IMR-90 (cell line): ENCODE data around the gene ARHGAP24. TPM values are rescaled to one million over a fixed set of nuclear protein-coding genes. Genes with fewer than 3 reads are reported as not detected.
A peak's percentile ranks its signal among the peaks of the same experiment; 100 is the strongest.

Source experiments
- ATAC-seq: fragments of 200-7000 bp; cut with Tn5 transposase; 2 replicates; pipeline ENCODE4 v1.9.1; 2020; ENCODE audit warnings: low read depth, mild to moderate bottlenecking, moderate library complexity
- BruUV-seq: library from RNA; stranded (reverse); fragments of 400-500 nt; replicated peaks from 2 replicates; lab custom pipeline; 2021; lab: Mats Ljungman, UMichigan
- CTCF ChIA-PET: fragments of 300-600 bp; formaldehyde crosslinking; extraction: SDS; loops from one replicate; lab custom pipeline; 2021; ENCODE audit warnings: antibody characterized with exemption; lab: Yijun Ruan, JAX
- POLR2A ChIA-PET: fragments of 300-600 bp; sonication (Branson Sonifier 250); formaldehyde crosslinking; loops from one replicate; lab custom pipeline; 2022; ENCODE audit warnings: antibody characterized with exemption; ENCODE audit not compliant: unreplicated experiment; lab: Charles Lee
- DNase-seq: peaks from one replicate; pipeline ENCODE4 v3.0.0; 2013
- H2AFZ ChIP-seq: replicated peaks from 2 replicates; pipeline ENCODE3; 2013; ENCODE audit warnings: low read length, mild to moderate bottlenecking; ENCODE audit not compliant: poor library complexity
- H2AK5ac ChIP-seq: 2 replicates; pipeline ENCODE4 v1.6.1; 2013; ENCODE audit warnings: low read depth, low read length, inconsistent platforms
- H2AK9ac ChIP-seq: replicated peaks from 2 replicates; pipeline ENCODE3; 2013; ENCODE audit warnings: mild to moderate bottlenecking, low read depth, low read length, moderate library complexity; ENCODE audit not compliant: poor library complexity
- H2BK120ac ChIP-seq: 2 replicates; pipeline ENCODE4 v1.6.1; 2013; ENCODE audit warnings: low read depth, low read length, inconsistent platforms
- H2BK15ac ChIP-seq: 3 replicates; pipeline ENCODE4 v1.6.1; 2013; ENCODE audit warnings: low read depth, low read length, inconsistent platforms
- H2BK20ac ChIP-seq: 2 replicates; pipeline ENCODE4 v1.6.1; 2013; ENCODE audit warnings: low read depth, mild to moderate bottlenecking, inconsistent platforms, low read length, moderate library complexity
- H2BK5ac ChIP-seq: 2 replicates; pipeline ENCODE4 v1.6.1; 2013; ENCODE audit warnings: mild to moderate bottlenecking, low read depth, low read length, inconsistent platforms; ENCODE audit not compliant: poor library complexity, severe bottlenecking
- H3K14ac ChIP-seq: replicated peaks from 2 replicates; pipeline ENCODE4 v1.6.1; 2013; ENCODE audit warnings: low read depth, low read length, inconsistent platforms
- H3K18ac ChIP-seq: 2 replicates; pipeline ENCODE4 v1.6.1; 2013; ENCODE audit warnings: low read depth, low read length, control low read depth
- H3K23ac ChIP-seq: 2 replicates; pipeline ENCODE4 v1.6.1; 2013; ENCODE audit warnings: low read depth, low read length, inconsistent platforms
- H3K27ac ChIP-seq: 2 replicates; pipeline ENCODE4 v1.5.1; 2013; ENCODE audit warnings: mild to moderate bottlenecking, control low read depth, low read length; ENCODE audit not compliant: insufficient read depth
- H3K27me3 ChIP-seq: 2 replicates; pipeline ENCODE4 v1.6.1; 2013; ENCODE audit warnings: low read length; ENCODE audit not compliant: control insufficient read depth, insufficient read depth
- H3K36me3 ChIP-seq: 2 replicates; pipeline ENCODE4 v1.6.1; 2013; ENCODE audit warnings: low read length, mixed read lengths; ENCODE audit not compliant: control insufficient read depth, insufficient read depth
- H3K4ac ChIP-seq: 2 replicates; pipeline ENCODE4 v1.6.1; 2013; ENCODE audit warnings: low read depth, low read length, inconsistent platforms
- H3K4me1 ChIP-seq: 2 replicates; pipeline ENCODE4 v1.6.1; 2013; ENCODE audit warnings: low read length, mixed read lengths; ENCODE audit not compliant: control insufficient read depth, insufficient read depth
- H3K4me2 ChIP-seq: 2 replicates; pipeline ENCODE4 v1.6.1; 2013; ENCODE audit warnings: low read depth, mild to moderate bottlenecking, control low read depth, low read length, moderate library complexity
- H3K4me3 ChIP-seq: 2 replicates; pipeline ENCODE4 v1.5.1; 2013; ENCODE audit warnings: low read depth, mild to moderate bottlenecking, control low read depth, low read length, moderate library complexity; ENCODE audit not compliant: insufficient read depth
- H3K56ac ChIP-seq: 2 replicates; pipeline ENCODE4 v1.6.1; 2013; ENCODE audit warnings: low read length, inconsistent platforms; ENCODE audit not compliant: insufficient read depth; ENCODE audit errors: extremely low read depth
- H3K79me1 ChIP-seq, 2 experiments: 2 replicates each; pipeline ENCODE4 v1.6.1; 2013; ENCODE audit warnings: low read length in 2 of 2, inconsistent platforms in 1 of 2, low read depth in 1 of 2
- H3K9ac ChIP-seq: 2 replicates; pipeline ENCODE4 v1.6.1; 2013; ENCODE audit warnings: low read depth, low read length, control low read depth
- H3K9me1 ChIP-seq: 2 replicates; pipeline ENCODE4 v1.6.1; 2013; ENCODE audit warnings: low read length, inconsistent platforms; ENCODE audit not compliant: insufficient read depth
- H3K9me3 ChIP-seq: 2 replicates; pipeline ENCODE4 v1.6.1; 2013; ENCODE audit warnings: low read length; ENCODE audit not compliant: control insufficient read depth, insufficient read depth
- H4K20me1 ChIP-seq: 2 replicates; pipeline ENCODE4 v1.6.1; 2013; ENCODE audit warnings: low read length, inconsistent platforms; ENCODE audit not compliant: insufficient read depth
- H4K5ac ChIP-seq: 2 replicates; pipeline ENCODE4 v1.6.1; 2013; ENCODE audit warnings: mild to moderate bottlenecking, low read depth, low read length, control low read depth
- H4K8ac ChIP-seq, 2 experiments: 2 replicates each; pipeline ENCODE4 v1.6.1; 2013; ENCODE audit warnings: low read depth in 2 of 2, low read length in 2 of 2, control low read depth in 1 of 2, inconsistent platforms in 1 of 2
- H4K91ac ChIP-seq: 2 replicates; pipeline ENCODE4 v1.6.1; 2013; ENCODE audit warnings: low read depth, low read length, inconsistent platforms; ENCODE audit not compliant: insufficient read depth
- BHLHE40 ChIP-seq: fragments of 150-350 bp; IDR thresholded peaks from 2 replicates; pipeline ENCODE4 v1.6.1; 2016; ENCODE audit warnings: mild to moderate bottlenecking, low read depth, low read length
- CEBPB ChIP-seq: IDR thresholded peaks from 2 replicates; pipeline ENCODE4 v1.6.1; 2012; ENCODE audit warnings: low read depth, low read length, improper control_type of control experiment
- MAZ ChIP-seq: IDR thresholded peaks from 2 replicates; pipeline ENCODE4 v1.6.1; 2012; ENCODE audit warnings: low read depth, mild to moderate bottlenecking, low read length, improper control_type of control experiment, moderate library complexity, borderline replicate concordance
- POLR2A ChIP-seq: IDR thresholded peaks from 2 replicates; pipeline ENCODE4 v1.6.1; 2012; ENCODE audit warnings: mild to moderate bottlenecking, low read depth, low read length
- RAD21 ChIP-seq: IDR thresholded peaks from 2 replicates; pipeline ENCODE4 v1.6.1; 2012; ENCODE audit warnings: low read length, improper control_type of control experiment
- RCOR1 ChIP-seq: IDR thresholded peaks from 2 replicates; pipeline ENCODE4 v1.6.1; 2012; ENCODE audit warnings: mild to moderate bottlenecking, low read length, improper control_type of control experiment; ENCODE audit not compliant: insufficient replicate concordance
- RFX5 ChIP-seq: IDR thresholded peaks from 2 replicates; pipeline ENCODE4 v1.8.0; 2012; ENCODE audit warnings: low read depth, mild to moderate bottlenecking, low read length, moderate library complexity
- SMC3 ChIP-seq: fragments of 150-350 bp; IDR thresholded peaks from 2 replicates; pipeline ENCODE4 v1.6.1; 2016; ENCODE audit warnings: low read depth, mild to moderate bottlenecking, antibody characterized with exemption, low read length, moderate library complexity
- WGBS, 2 experiments: methylation state at CpG; one replicate each; pipeline versions ENCODE4 v1.1.5 to v1.1.7; 2013; ENCODE audit warnings: missing lambda C conversion rate in 2 of 2; ENCODE audit not compliant: insufficient read length in 1 of 2; ENCODE audit errors: extremely low coverage in 2 of 2; 5-methylcytosine and 5-hydroxymethylcytosine counted together
- dilution Hi-C: fragments of 300-500 bp; cut with HindIII; formaldehyde crosslinking; loops from one replicate; pipeline ENCODE4 v1.14.3; 2018; ENCODE audit warnings: low sequenced_read_pairs; ENCODE audit not compliant: unreplicated experiment
- in situ Hi-C: fragments of 300-500 bp; cut with MboI; formaldehyde crosslinking; loops from 3 replicates; pipeline ENCODE4 v1.14.3; 2019; ENCODE audit warnings: low sequenced_read_pairs, inconsistent platforms, mixed read lengths
- intact Hi-C: fragments of 100-400 bp; cut with micrococcal nuclease; formaldehyde crosslinking; loops from 2 replicates; pipeline ENCODE4 v1.10.0; 2022
- polyA plus RNA-seq, 3 experiments: library from polyadenylated mRNA; depleted of rRNA; stranded (reverse); fragments of >200 nt; gene quantifications; 2 replicates each; pipeline ENCODE4 v1.2.3, GENCODE V29; 2012; ENCODE audit warnings: low replicate concordance in 1 of 3
- total RNA-seq: library from RNA; depleted of rRNA; stranded (reverse); fragments of >200 nt; gene quantifications from 2 replicates; pipeline ENCODE4 v1.2.3, GENCODE V29; 2012

Gene ARHGAP24
- total and polyA plus RNA-seq, 2 of the 4 experiments (the other 2 are of a cell fraction), result 11.9 to 24.0 TPM

DNA sequence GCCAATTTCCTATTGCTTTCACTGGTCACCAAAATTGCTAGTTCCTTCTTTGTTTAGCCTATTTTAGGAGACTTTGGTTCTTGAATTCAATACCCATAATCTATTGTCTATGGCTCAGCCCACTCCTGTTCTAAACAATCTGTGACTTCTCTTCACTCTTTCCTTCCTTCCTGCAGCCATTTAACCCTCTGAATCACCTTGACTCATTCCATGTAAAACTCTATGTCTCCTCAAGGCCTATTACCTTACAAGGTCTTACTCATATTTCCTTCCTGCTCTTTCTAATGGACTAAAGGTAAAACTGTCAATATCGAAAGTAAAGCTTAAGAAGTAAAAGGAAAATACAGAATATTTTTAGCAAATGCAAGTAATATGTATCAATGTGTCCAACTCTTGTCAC is 301.6 kb downstream of the ARHGAP24 start:
- peak overlapping the region; percentile 7; the same call in 1 of the 2 replicates for H3K4ac ChIP-seq
- peak overlapping the region; percentile 39; the same call in 1 of the 2 replicates for H3K4me2 ChIP-seq
- ChIA-PET CTCF (interaction anchor here (0.6 to 1.0 kb wide), 2 partner anchors 27 to 159 kb away, joined by 3 read pairs; no protein-coding TSS in a partner anchor), POLR2A (no interaction called here)
- H3K9me3 ChIP-seq, result no peaks in the 10 kb centered on the region
- peak overlapping the region; percentile 78; the same call in 1 of the 3 replicates for H2BK15ac ChIP-seq
- peak overlapping the region; percentile 18; the same call in 1 of the 2 replicates for H2BK120ac ChIP-seq
- ATAC-seq, result no peak
- peak; percentile 71 for DNase-seq
- H4K91ac ChIP-seq, result no peak overlapping the region
- no peak overlapping the region for H2AK9ac ChIP-seq
- H3K14ac ChIP-seq, result 0 out of 2 replicates have a peak overlapping the region, but pooled peaks have one; percentile 12
- H4K8ac ChIP-seq, result peak overlapping the region; percentile 21 to 42; a peak in 3 of 4 replicates
- H2AFZ ChIP-seq, result no peak overlapping the region
- no peak overlapping the region for H3K56ac ChIP-seq
- no peaks in the 10 kb centered on the region for H4K20me1 ChIP-seq
- dilution Hi-C loops (no loop called here), in situ Hi-C loops (no loop called here), intact Hi-C loops (no loop called here)
- H3K18ac ChIP-seq, result peak overlapping the region; percentile 16; the same call in 1 of the 2 replicates
- no peaks in the 10 kb centered on the region for H3K36me3 ChIP-seq
- H2BK5ac ChIP-seq, result peak overlapping the region; percentile 62
- H3K27me3 ChIP-seq, result no peaks in the 10 kb centered on the region
- H3K79me1 ChIP-seq, result peaks cover 0 to 15% of the 10 kb centered on the region in 2 experiments; a peak in 2 of 4 replicates
- H3K23ac ChIP-seq, result peak overlapping the region; percentile 7; the same call in 1 of the 2 replicates
- peaks cover 3% of the 10 kb centered on the region; the same call in 1 of the 2 replicates for H3K9me1 ChIP-seq
- no peak for TF ChIP-seq RFX5
- TF ChIP-seq RAD21, result no peak
- no peak for TF ChIP-seq POLR2A
- no peak for TF ChIP-seq BHLHE40
- TF ChIP-seq MAZ, result no peak
- no peak for TF ChIP-seq SMC3
- TF ChIP-seq RCOR1, result no peak
- TF ChIP-seq CEBPB, result no peak
- H3K4me3 ChIP-seq, result no peak overlapping the region
- H3K4me1 ChIP-seq, result peaks cover 9% of the 10 kb centered on the region; the same call in 1 of the 2 replicates
- no peak overlapping the region; the same call in 1 of the 2 replicates for H2AK5ac ChIP-seq
- H2BK20ac ChIP-seq, result peak overlapping the region; percentile 47; the same call in 1 of the 2 replicates
- no peak overlapping the region; the same call in 1 of the 2 replicates for H4K5ac ChIP-seq
- no CpG with 5 or more reads among the region's 1 CpG for WGBS, 2 experiments
- no peak overlapping the region for H3K27ac ChIP-seq
- H3K9ac ChIP-seq, result no peak overlapping the region
- BruUV-seq, result no TSS peak
